Coronary artery (tissue), 2 donors: ENCODE data around the gene RAB1B.

ENCODE experiments used
- DNase-seq: peaks from one replicate; pipeline ENCODE4 v3.0.0-alpha.2; 2017; ENCODE audit warnings: low spot score
- H3K27ac ChIP-seq, 2 donors: fragments of 200-600 bp; sonication (generic); one replicate each; pipeline ENCODE4 v1.5.1; 2016 to 2019
- H3K4me3 ChIP-seq: fragments of 200-600 bp; sonication (generic); 2 replicates; pipeline ENCODE4 v1.5.1; 2016; ENCODE audit warnings: mild to moderate bottlenecking, moderate library complexity
- TF ChIP-seq, protein P1 (sequence below): fragments of 200-600 bp; sonication (generic); IDR thresholded peaks from one replicate; pipeline ENCODE4 v1.5.1; 2019; ENCODE audit warnings: antibody characterized with exemption

RAB1B gene

GRCh38 chr11:66222358-66223149 is 45.9 kb upstream of the RAB1B start:
- no peak overlapping the region for H3K27ac ChIP-seq
- TF ChIP-seq, protein P1, sequence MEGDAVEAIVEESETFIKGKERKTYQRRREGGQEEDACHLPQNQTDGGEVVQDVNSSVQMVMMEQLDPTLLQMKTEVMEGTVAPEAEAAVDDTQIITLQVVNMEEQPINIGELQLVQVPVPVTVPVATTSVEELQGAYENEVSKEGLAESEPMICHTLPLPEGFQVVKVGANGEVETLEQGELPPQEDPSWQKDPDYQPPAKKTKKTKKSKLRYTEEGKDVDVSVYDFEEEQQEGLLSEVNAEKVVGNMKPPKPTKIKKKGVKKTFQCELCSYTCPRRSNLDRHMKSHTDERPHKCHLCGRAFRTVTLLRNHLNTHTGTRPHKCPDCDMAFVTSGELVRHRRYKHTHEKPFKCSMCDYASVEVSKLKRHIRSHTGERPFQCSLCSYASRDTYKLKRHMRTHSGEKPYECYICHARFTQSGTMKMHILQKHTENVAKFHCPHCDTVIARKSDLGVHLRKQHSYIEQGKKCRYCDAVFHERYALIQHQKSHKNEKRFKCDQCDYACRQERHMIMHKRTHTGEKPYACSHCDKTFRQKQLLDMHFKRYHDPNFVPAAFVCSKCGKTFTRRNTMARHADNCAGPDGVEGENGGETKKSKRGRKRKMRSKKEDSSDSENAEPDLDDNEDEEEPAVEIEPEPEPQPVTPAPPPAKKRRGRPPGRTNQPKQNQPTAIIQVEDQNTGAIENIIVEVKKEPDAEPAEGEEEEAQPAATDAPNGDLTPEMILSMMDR: peak; percentile 98
- H3K4me3 ChIP-seq: no peak overlapping the region
- DNase-seq: peak; percentile 90

DNA sequence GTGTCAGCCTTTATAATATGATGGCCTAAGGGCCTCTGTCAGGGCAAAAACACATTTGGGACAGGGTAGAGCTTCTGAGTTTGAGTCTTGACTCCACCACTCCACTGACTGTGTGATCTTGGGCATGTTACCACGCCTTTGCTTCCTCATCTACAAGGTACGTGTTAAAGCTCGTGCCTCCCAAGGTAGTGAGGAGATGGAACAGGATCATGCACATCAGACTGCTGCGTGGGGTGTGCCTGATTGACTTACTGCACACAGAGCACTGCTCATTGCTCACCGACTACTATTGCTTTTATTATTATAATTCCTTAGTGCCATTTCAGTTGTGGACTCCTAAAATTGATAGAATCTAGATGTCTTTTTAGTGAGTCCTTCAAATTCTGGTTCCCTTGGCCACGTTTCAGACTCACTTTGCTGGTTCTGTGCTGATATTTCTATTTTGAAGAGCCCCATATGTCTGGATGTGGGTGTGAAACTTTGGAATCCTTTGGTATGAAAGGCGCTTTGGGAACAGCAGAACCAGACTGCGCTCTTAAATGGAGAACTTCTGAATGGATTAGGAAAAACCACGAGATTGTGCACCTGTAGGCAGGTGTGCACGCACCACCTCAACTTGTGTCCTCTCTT is 44.1 kb upstream of the RAB1B start:
- DNase-seq: no peak
- no peak overlapping the region for H3K27ac ChIP-seq
- TF ChIP-seq, protein P1: no peak
- no peak overlapping the region for H3K4me3 ChIP-seq

DNA sequence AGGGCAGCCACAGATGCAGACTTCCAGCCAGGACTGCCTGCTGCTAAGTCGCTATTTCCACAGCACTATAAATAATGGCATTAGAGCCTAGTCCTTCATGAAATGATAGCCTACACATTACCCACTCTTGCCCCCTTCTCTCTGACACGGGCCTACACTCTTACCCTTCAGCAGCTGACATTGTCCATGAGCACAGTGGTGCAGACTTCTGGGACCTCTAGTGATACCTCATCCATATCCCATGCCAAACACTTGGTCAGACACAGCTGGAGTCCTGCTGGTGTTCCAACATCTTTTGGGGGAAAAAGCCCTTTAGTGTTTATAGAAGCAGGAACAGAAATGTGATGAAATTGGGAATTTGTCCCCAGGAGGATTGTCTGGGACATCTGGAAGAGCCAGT is 43.4 kb upstream of the RAB1B start:
- no peak overlapping the region for H3K4me3 ChIP-seq
- TF ChIP-seq, protein P1: no peak
- no peak for DNase-seq
- H3K27ac ChIP-seq: no peak overlapping the region

DNA sequence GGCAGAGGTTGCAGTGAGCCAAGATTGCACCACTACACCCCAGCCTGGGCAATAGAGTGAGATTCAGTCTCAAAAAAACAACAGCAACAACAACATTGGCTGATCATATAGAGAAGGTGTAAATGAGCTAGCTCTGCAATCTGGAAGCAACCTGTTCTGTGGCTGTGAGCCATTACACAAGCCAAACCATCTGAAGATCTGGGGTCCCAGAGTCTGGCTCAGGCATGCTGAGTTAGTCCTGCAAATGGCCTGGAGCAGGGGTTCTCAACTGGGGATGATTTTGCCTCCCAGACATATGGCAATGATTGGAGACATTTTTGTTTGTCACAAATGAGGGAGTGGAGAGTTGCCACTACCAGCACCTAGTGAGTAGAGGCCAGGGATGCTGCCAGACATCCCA is 42.3 kb upstream of the RAB1B start:
- Histone ChIP-seq H3K4me3 (no peak overlapping the region), H3K27ac (no peak overlapping the region)
- no peak for DNase-seq
- TF ChIP-seq, protein P1: no peak

- DNase-seq: no peak
- H3K27ac ChIP-seq: no peak overlapping the region
- TF ChIP-seq, protein P1: no peak
- H3K4me3 ChIP-seq: no peak overlapping the region
Observed at GRCh38 chr11:66227700-66228099, 40.7 kb upstream of the RAB1B start.

- no peak for DNase-seq
- TF ChIP-seq, protein P1: no peak
- H3K27ac ChIP-seq: no peak overlapping the region
- H3K4me3 ChIP-seq: no peak overlapping the region
Observed at GRCh38 chr11:66228521-66228920, 39.9 kb upstream of the RAB1B start.

DNA sequence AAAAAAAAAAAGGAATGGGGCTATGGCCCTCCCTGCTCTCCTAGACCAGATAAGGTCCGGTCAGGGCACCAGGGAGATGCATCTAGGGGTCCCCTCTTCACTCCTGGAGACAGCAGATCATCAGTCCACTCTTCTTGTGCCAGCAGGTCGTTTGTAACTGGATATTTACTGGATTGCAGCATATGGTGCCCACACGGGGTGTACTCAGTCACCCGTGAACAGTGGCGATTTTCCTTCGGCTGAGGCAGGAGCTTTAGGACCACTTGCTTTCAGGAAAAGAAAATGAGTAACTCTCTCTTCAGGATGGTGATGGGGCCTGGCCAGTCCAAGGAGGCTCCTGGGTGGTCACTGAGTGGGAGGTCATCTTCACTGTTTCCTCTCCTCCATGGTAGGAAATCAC is 38.3 kb upstream of the RAB1B start:
- DNase-seq: no peak
- Histone ChIP-seq H3K27ac (no peak overlapping the region), H3K4me3 (no peak overlapping the region)
- TF ChIP-seq, protein P1: no peak
